H54 (cell line): ENCODE data around the gene CORO2A.

ENCODE experiments used
- DNase-seq: peaks from one replicate; pipeline ENCODE4 v3.0.0; 2011; ENCODE audit warnings: low spot score, mixed read lengths; ENCODE audit not compliant: insufficient read length
- FAIRE-seq: peaks from 3 replicates; lab custom pipeline; 2011; peaks lifted over from hg19 to GRCh38; lab: Jason Lieb, UNC
- POLR2A ChIP-seq: IDR thresholded peaks from 2 replicates; pipeline ENCODE4 v1.6.1; 2011; ENCODE audit warnings: low read depth, mild to moderate bottlenecking, low read length

CORO2A gene

GRCh38 chr9:98161851-98162250, 30.6 kb downstream of the CORO2A start:
- no peak for FAIRE-seq

GRCh38 chr9:98159790-98160189, 32.6 kb downstream of the CORO2A start:
- TF ChIP-seq POLR2A: no peak
- FAIRE-seq (no peak), DNase-seq (no peak)

More at GRCh38 chr9:98161851-98162250, 30.6 kb downstream of the CORO2A start:
- TF ChIP-seq POLR2A: no peak
- no peak for DNase-seq

- FAIRE-seq (no peak), DNase-seq (no peak)
- no peak for TF ChIP-seq POLR2A
Observed at GRCh38 chr9:98159301-98159700, 33.1 kb downstream of the CORO2A start.

- TF ChIP-seq POLR2A: no peak
- FAIRE-seq (no peak), DNase-seq (no peak)
Observed at GRCh38 chr9:98158071-98158831, 34.2 kb downstream of the CORO2A start.

- FAIRE-seq (no peak), DNase-seq (no peak)
- no peak for TF ChIP-seq POLR2A
Observed at GRCh38 chr9:98157372-98157771, 35.1 kb downstream of the CORO2A start.

GRCh38 chr9:98154678-98155077, 37.8 kb downstream of the CORO2A start:
- FAIRE-seq (no peak), DNase-seq (no peak)
- no peak for TF ChIP-seq POLR2A

- no peak for TF ChIP-seq POLR2A
- DNase-seq (no peak), FAIRE-seq (peak; percentile 52)
Observed at GRCh38 chr9:98152526-98152925, 39.9 kb downstream of the CORO2A start.

- FAIRE-seq (no peak), DNase-seq (no peak)
- TF ChIP-seq POLR2A: no peak
Observed at GRCh38 chr9:98150721-98151120, 41.7 kb downstream of the CORO2A start.

GRCh38 chr9:98150164-98150563, 42.3 kb downstream of the CORO2A start:
- no peak for TF ChIP-seq POLR2A
- FAIRE-seq (no peak), DNase-seq (no peak)

GRCh38 chr9:98149422-98149821, 43.0 kb downstream of the CORO2A start:
- FAIRE-seq: no peak
- no peak for DNase-seq
- no peak for TF ChIP-seq POLR2A

GRCh38 chr9:98148486-98148885, 44.0 kb downstream of the CORO2A start:
- DNase-seq: no peak
- FAIRE-seq: no peak
- TF ChIP-seq POLR2A: no peak

- DNase-seq (no peak), FAIRE-seq (no peak)
- TF ChIP-seq POLR2A: no peak
Observed at GRCh38 chr9:98147582-98147981, 44.9 kb downstream of the CORO2A start.

- peak; percentile 81 for DNase-seq
- no peak for TF ChIP-seq POLR2A
- FAIRE-seq: no peak
Observed at GRCh38 chr9:98146101-98146991, 46.1 kb downstream of the CORO2A start.

GRCh38 chr9:98144631-98145030, 47.8 kb downstream of the CORO2A start:
- no peak for TF ChIP-seq POLR2A
- FAIRE-seq: no peak
- no peak for DNase-seq
